ENCODE results near the gene ZSCAN18.

DNA sequence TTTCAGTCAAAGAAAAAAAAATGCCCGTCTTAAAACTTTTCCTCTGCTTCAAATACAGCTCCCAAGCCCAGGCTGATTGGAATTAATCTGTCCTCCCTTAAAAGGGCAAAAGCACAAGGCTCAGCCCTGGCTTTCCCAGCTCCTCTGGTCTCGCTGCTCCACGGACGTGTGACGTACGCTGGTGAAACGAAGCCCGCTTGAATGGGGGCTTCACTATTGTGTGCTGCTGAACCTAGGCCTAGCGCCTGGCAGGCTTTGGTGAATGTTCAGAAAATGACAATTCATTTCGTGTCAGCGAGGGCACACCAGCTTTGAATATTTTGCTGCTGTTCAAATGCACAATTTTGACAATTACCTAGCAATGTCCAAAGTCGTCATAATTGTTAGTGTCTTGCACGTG is 39.6 kb downstream of the ZSCAN18 start:
- TF ChIP-seq ZNF274 (IDR thresholded peaks at IDR 0.05; ENCODE audit: low read depth, low read length) (no peak), EZH2 (IDR thresholded peaks at IDR 0.05) (no peak), EGR1 (IDR thresholded peaks at IDR 0.05; ENCODE audit: low read depth) (no peak)
- TF ChIP-seq, protein P1, sequence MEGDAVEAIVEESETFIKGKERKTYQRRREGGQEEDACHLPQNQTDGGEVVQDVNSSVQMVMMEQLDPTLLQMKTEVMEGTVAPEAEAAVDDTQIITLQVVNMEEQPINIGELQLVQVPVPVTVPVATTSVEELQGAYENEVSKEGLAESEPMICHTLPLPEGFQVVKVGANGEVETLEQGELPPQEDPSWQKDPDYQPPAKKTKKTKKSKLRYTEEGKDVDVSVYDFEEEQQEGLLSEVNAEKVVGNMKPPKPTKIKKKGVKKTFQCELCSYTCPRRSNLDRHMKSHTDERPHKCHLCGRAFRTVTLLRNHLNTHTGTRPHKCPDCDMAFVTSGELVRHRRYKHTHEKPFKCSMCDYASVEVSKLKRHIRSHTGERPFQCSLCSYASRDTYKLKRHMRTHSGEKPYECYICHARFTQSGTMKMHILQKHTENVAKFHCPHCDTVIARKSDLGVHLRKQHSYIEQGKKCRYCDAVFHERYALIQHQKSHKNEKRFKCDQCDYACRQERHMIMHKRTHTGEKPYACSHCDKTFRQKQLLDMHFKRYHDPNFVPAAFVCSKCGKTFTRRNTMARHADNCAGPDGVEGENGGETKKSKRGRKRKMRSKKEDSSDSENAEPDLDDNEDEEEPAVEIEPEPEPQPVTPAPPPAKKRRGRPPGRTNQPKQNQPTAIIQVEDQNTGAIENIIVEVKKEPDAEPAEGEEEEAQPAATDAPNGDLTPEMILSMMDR (IDR thresholded peaks at IDR 0.05 in 2 of 3, conservative IDR thresholded peaks at IDR 0.05 in 1 of 3; ENCODE audit: borderline replicate concordance in 1 of 3, insufficient read depth in 1 of 3, low read depth in 2 of 3, low read length in 2 of 3) = no peak
- TF ChIP-seq, protein P2, sequence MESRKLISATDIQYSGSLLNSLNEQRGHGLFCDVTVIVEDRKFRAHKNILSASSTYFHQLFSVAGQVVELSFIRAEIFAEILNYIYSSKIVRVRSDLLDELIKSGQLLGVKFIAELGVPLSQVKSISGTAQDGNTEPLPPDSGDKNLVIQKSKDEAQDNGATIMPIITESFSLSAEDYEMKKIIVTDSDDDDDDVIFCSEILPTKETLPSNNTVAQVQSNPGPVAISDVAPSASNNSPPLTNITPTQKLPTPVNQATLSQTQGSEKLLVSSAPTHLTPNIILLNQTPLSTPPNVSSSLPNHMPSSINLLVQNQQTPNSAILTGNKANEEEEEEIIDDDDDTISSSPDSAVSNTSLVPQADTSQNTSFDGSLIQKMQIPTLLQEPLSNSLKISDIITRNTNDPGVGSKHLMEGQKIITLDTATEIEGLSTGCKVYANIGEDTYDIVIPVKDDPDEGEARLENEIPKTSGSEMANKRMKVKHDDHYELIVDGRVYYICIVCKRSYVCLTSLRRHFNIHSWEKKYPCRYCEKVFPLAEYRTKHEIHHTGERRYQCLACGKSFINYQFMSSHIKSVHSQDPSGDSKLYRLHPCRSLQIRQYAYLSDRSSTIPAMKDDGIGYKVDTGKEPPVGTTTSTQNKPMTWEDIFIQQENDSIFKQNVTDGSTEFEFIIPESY (IDR thresholded peaks at IDR 0.05; ENCODE audit: extremely low read depth, insufficient replicate concordance, low read length) = no peak

Measured in HCT116 (cell line).